Peyer's patch (tissue), 4 donors: Measurements from ENCODE around the gene HMGCL. TPM values are rescaled to one million over a fixed set of nuclear protein-coding genes. Genes with fewer than 3 reads are reported as not detected.

Experiments
- DNase-seq, 3 donors: peaks; one replicate each; pipeline ENCODE4 v3.0.0-alpha.2; 2017 to 2019
- H3K27ac ChIP-seq, 4 donors: fragments of 200-600 bp; sonication (generic); one replicate each; pipeline ENCODE4 v1.5.1; 2016 to 2019
- H3K27me3 ChIP-seq, 2 donors: fragments of 200-600 bp; sonication (generic); one replicate each; pipeline ENCODE4 v1.5.1; 2019
- H3K36me3 ChIP-seq, 3 donors: fragments of 200-600 bp; sonication (generic); one replicate each; pipeline ENCODE4 v1.5.1; 2016 to 2019
- H3K4me1 ChIP-seq, 4 donors: fragments of 200-600 bp; sonication (generic); one replicate each; pipeline ENCODE4 v1.5.1; 2016 to 2019
- H3K4me3 ChIP-seq, 4 donors: fragments of 200-600 bp; sonication (generic); 1 replicate in 3 of 4; 2 replicates in 1 of 4; pipeline ENCODE4 v1.5.1; 2016 to 2019; ENCODE audit warnings: mild to moderate bottlenecking in 1 of 4
- H3K9me3 ChIP-seq, 4 donors: fragments of 200-600 bp; sonication (generic); one replicate each; pipeline ENCODE4 v1.5.1; 2016 to 2019; ENCODE audit warnings: mild to moderate bottlenecking in 1 of 4
- POLR2A ChIP-seq, 2 donors: fragments of 450-650 bp; IDR thresholded peaks; one replicate each; pipeline ENCODE4 v1.5.1; 2017; ENCODE audit warnings: antibody characterized with exemption in 2 of 2, mild to moderate bottlenecking in 2 of 2, moderate library complexity in 2 of 2
- total RNA-seq, 4 donors: library from RNA; depleted of rRNA; stranded (reverse); fragments of >200 nt; gene quantifications; one replicate each; pipeline ENCODE4 v1.1.0, GENCODE V29; 2016
- TF ChIP-seq, protein P1 (sequence below), 6 experiments: fragments of 450-650 bp in 4 of 6; fragments of 200-600 bp in 2 of 6; sonication (generic) in 1 of 6; IDR thresholded peaks; one replicate each; pipeline ENCODE4 v1.5.1; 2017 to 2019; ENCODE audit warnings: antibody characterized with exemption in 6 of 6, mild to moderate bottlenecking in 3 of 6, moderate library complexity in 1 of 6

The HMGCL gene
- total RNA-seq, 4 donors from 2014 or later, result 24.8 to 74.3 (median 64.6) TPM

DNA sequence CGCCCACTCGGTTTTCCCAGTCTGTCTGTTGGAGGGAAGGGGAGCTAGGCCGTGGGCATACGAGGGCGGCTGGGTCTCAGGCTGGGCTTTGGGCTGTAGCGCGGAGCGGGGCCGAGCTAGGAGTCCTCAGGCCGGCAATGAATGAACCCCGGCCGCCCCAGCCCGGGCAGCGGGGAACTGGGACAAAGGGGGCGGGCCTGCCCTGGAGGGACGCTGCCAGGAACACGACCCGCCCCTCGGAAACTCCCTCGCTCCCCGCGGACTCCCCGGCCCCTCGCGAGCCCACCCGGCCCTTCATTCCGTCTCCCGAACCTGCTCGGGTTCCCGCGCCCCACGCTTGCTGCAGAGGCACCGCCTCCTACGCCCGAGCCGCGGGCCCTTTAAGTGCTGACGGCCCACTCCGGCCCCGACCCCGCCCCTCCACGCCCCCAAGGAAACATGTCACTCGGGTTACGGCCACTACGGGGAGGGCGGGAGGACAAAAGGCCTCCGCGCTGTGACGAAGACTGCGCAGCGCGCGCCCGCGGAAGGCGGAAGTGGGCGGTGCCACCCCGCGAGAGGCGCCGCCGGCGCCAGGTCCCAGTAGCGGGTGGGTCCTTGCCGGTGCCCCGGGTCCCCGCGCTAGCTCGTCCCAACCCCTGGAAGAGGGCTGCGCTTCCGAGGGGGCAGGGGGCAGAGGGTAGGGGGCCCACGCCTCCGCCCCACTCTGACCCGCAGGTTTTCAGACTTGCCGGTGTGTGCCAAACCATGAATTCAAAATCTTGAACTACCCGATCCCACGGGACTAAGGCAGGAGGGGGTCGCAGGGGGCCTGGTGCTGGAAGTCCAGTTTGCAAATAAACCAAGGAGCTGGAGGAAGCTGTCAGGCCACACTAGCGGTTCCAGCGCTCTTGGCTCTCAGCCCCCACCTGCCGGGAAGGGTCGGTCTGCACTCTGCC is 24.6 kb downstream of the HMGCL start, which contains the start of gene GALE:
GALE (minus strand) TSS at position 355 of the 938 bp plus-strand sequence. CDS start 1,747 bp downstream, outside the sequence.
- no peaks in the 10 kb centered on the region for H3K9me3 ChIP-seq
- no peaks in the 10 kb centered on the region for H3K27me3 ChIP-seq
- H3K4me1 ChIP-seq, result peaks cover 0 to 24% (median 18%) of the 10 kb centered on the region in 4 donors
- peak within 1 kb of the TSS; percentile 85 to 97 (median 94) for H3K27ac ChIP-seq
- peaks cover 0 to 28% (median 0%) of the 10 kb centered on the region in 3 donors for H3K36me3 ChIP-seq
- peak; percentile 97 to 99 (median 99) for DNase-seq
- peak; percentile 77 to 89 for TF ChIP-seq POLR2A (IDR thresholded peaks at IDR 0.05)
- TF ChIP-seq, protein P1, sequence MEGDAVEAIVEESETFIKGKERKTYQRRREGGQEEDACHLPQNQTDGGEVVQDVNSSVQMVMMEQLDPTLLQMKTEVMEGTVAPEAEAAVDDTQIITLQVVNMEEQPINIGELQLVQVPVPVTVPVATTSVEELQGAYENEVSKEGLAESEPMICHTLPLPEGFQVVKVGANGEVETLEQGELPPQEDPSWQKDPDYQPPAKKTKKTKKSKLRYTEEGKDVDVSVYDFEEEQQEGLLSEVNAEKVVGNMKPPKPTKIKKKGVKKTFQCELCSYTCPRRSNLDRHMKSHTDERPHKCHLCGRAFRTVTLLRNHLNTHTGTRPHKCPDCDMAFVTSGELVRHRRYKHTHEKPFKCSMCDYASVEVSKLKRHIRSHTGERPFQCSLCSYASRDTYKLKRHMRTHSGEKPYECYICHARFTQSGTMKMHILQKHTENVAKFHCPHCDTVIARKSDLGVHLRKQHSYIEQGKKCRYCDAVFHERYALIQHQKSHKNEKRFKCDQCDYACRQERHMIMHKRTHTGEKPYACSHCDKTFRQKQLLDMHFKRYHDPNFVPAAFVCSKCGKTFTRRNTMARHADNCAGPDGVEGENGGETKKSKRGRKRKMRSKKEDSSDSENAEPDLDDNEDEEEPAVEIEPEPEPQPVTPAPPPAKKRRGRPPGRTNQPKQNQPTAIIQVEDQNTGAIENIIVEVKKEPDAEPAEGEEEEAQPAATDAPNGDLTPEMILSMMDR (IDR thresholded peaks at IDR 0.05), result peak in 1 of 6 experiments; percentile 12
- peak within 1 kb of the TSS; percentile 65 to 94 (median 82) for H3K4me3 ChIP-seq

DNA sequence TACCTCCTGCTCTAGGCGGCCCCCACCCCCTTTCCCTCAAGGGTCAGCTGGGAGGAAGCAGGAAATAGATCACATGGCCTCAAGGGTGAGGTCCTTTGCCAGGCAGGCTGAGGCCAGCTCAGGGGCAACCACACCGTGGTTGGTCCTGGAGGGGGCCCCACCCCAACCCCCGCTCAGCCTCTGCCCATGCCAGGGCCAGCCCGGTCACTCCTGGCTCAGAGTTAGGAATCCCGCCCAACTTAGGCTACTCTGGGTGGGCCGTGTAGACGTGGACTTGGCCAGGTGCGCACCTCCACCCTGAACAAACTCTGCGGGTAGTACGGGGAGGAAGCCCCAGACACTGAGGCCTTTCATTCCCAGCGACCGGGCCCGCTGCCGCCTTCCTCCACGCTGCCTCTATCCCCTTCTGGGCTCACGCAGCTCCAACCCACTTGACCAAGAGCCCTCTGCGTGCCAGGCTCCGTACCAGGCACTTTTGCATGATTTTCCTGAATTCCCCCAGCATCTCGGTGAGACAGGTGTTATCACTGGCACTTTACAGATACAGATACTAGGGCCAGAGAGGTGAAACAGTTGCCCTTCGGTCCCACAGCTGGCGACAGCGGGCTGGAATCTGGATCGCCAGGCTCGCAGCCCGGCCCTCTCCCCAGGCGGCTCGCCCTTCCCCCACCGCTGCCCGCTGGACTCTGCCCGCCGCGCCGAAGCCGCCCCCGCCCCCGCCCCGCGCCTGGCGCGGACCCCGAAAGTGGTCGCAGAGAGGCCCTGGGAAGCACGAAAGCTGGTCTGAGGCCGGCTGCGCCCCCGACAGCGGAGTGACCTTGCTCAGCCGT is 25.4 kb downstream of the HMGCL start:
- peak; percentile 59 to 92 (median 87) for DNase-seq
- peak overlapping the region; percentile 85 to 97 (median 94) for H3K27ac ChIP-seq
- H3K4me3 ChIP-seq, result peak overlapping the region; percentile 65 to 94 (median 82)
- H3K9me3 ChIP-seq, result no peaks in the 10 kb centered on the region
- peaks cover 0 to 34% (median 0%) of the 10 kb centered on the region in 3 donors for H3K36me3 ChIP-seq
- TF ChIP-seq, protein P1 (IDR thresholded peaks at IDR 0.05), result no peak
- peak; percentile 82 to 93 for TF ChIP-seq POLR2A (IDR thresholded peaks at IDR 0.05)
- no peaks in the 10 kb centered on the region for H3K27me3 ChIP-seq
- peaks cover 0 to 24% (median 18%) of the 10 kb centered on the region in 4 donors for H3K4me1 ChIP-seq

DNA sequence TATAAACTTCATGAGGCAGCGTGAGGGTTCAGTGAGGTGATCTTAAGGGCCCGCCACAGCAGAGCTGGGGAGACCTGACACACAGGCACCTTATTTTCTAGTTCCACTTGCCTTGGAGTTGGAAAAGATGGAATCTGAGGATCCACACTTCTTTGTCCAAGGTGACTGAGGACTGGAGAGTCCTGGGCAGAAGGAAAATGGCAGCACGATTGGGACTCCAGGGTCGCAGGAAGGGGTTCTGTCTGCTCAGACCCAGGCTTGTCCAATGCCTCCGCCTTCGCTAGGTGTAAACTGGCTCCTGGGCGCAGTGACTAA is 26.0 kb downstream of the HMGCL start:
- Histone ChIP-seq H3K27me3 (no peaks in the 10 kb centered on the region), H3K4me3 (peak overlapping the region; percentile 65 to 94 (median 82)), H3K4me1 (peaks cover 0 to 24% (median 18%) of the 10 kb centered on the region in 4 donors), H3K9me3 (no peaks in the 10 kb centered on the region), H3K27ac (peak overlapping the region; percentile 85 to 97 (median 94)), H3K36me3 (peaks cover 0 to 37% (median 0%) of the 10 kb centered on the region in 3 donors)
- no peak for TF ChIP-seq POLR2A (IDR thresholded peaks at IDR 0.05)
- TF ChIP-seq, protein P1 (IDR thresholded peaks at IDR 0.05), result no peak
- no peak for DNase-seq

DNA sequence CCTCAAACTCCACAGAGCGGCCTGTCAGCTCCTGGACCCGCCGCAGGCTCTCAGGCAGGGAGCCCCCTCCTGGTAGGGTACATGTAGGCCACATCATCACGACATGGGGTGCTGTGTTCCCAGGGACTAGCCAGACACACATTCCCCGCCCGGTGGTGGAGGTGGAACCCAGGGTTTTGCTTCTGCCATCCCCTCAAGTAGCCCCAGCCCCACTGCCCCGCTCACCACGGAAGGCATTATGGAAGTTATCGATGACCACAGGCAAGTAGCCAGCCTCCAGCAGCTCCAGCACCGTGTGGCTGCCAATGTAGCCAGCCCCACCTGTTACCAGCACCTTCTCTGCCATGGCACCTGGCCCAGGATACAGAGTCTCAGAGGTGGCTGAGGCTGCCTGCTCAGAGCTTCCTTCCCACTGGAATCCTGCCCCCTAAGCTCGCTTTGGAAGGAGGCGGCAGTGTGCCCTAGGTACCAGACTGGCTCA is 26.5 kb downstream of the HMGCL start:
- TF ChIP-seq, protein P1 (IDR thresholded peaks at IDR 0.05), result no peak
- TF ChIP-seq POLR2A (IDR thresholded peaks at IDR 0.05), result no peak
- DNase-seq, result peak in 1 of 3 donors; percentile 49
- H3K27me3 ChIP-seq, result no peaks in the 10 kb centered on the region
- H3K27ac ChIP-seq, result peak overlapping the region in 3 of 4 donors; percentile 93 to 97 (median 95)
- peaks cover 0 to 39% (median 0%) of the 10 kb centered on the region in 3 donors for H3K36me3 ChIP-seq
- H3K9me3 ChIP-seq, result no peaks in the 10 kb centered on the region
- peaks cover 0 to 26% (median 18%) of the 10 kb centered on the region in 4 donors for H3K4me1 ChIP-seq
- peak overlapping the region in 2 of 4 donors; percentile 72 to 91 for H3K4me3 ChIP-seq
